GM12878 (cell line): ENCODE measurements around the gene NR3C1. TPM values are rescaled to one million over a fixed set of nuclear protein-coding genes. Genes with fewer than 3 reads are reported as not detected.

ENCODE experiments used
- ATAC-seq: fragments of 200-7000 bp; cut with Tn5 transposase; 3 replicates; pipeline ENCODE4 v1.9.1; 2020; ENCODE audit warnings: mild to moderate bottlenecking, moderate library complexity
- BruUV-seq: library from RNA; stranded (reverse); fragments of 400-500 nt; replicated peaks from 2 replicates; lab custom pipeline; 2021; lab: Mats Ljungman, UMichigan
- CTCF ChIA-PET: fragments of 300-600 bp; sonication (Branson Sonifier 250); formaldehyde crosslinking; extraction: SDS; loops from one replicate; lab custom pipeline; 2021; ENCODE audit warnings: inconsistent platforms; lab: Yijun Ruan, JAX
- POLR2A ChIA-PET: fragments of 350-600 bp; formaldehyde crosslinking; extraction: SDS; loops from one replicate; lab custom pipeline; 2021; ENCODE audit warnings: inconsistent platforms; lab: Charles Lee
- RAD21 ChIA-PET: fragments of 300-600 bp; sonication (Branson Sonifier 250); formaldehyde crosslinking; loops from one replicate; lab custom pipeline; 2023; ENCODE audit warnings: antibody characterized with exemption; ENCODE audit not compliant: unreplicated experiment; lab: Charles Lee
- SMC1A ChIA-PET: fragments of 300-600 bp; sonication (Branson Sonifier 250); formaldehyde crosslinking; loops from one replicate; lab custom pipeline; 2023; ENCODE audit not compliant: unreplicated experiment, uncharacterized antibody; lab: Charles Lee
- DNase-seq: peaks from one replicate; pipeline ENCODE4 v3.0.0-alpha.2; 2011; ENCODE audit warnings: low read depth, low spot score
- FAIRE-seq: peaks from 3 replicates; lab custom pipeline; 2011; peaks lifted over from hg19 to GRCh38; lab: Jason Lieb, UNC
- H2AFZ ChIP-seq: 2 replicates; pipeline ENCODE4 v1.6.0; 2011; ENCODE audit warnings: low read depth, low read length, control low read depth; ENCODE audit not compliant: control insufficient read depth
- H3K27ac ChIP-seq: 2 replicates; pipeline ENCODE4 v1.5.1; 2011; ENCODE audit warnings: control low read depth; ENCODE audit not compliant: control insufficient read depth, insufficient read depth
- H3K27me3 ChIP-seq, 2 experiments: replicated peaks in 1 of 2; 2 replicates each; pipeline versions ENCODE4 v1.6.0 to v1.6.1; 2011; ENCODE audit warnings: low read length in 1 of 2; ENCODE audit not compliant: control insufficient read depth in 2 of 2, insufficient read depth in 2 of 2
- H3K36me3 ChIP-seq, 2 experiments: 2 replicates each; pipeline ENCODE4 v1.5.1; 2011; ENCODE audit warnings: low read length in 1 of 2; ENCODE audit not compliant: control insufficient read depth in 2 of 2, insufficient read depth in 2 of 2
- H3K4me1 ChIP-seq: 2 replicates; pipeline ENCODE4 v1.6.1; 2011; ENCODE audit warnings: mild to moderate bottlenecking, low read length, moderate library complexity, mixed read lengths; ENCODE audit not compliant: control insufficient read depth, insufficient read depth
- H3K4me2 ChIP-seq: 2 replicates; pipeline ENCODE4 v1.6.0; 2011; ENCODE audit warnings: control low read depth; ENCODE audit not compliant: control insufficient read depth, insufficient read depth
- H3K4me3 ChIP-seq: fragments of 200-600 bp; sonication (generic); 2 replicates; pipeline ENCODE4 v1.5.1; 2016
- H3K79me2 ChIP-seq: 2 replicates; pipeline ENCODE4 v1.6.0; 2011; ENCODE audit warnings: low read length; ENCODE audit not compliant: control insufficient read depth, insufficient read depth
- H3K9ac ChIP-seq: 2 replicates; pipeline ENCODE4 v1.8.0; 2011; ENCODE audit warnings: low read length, control low read depth, mixed read lengths; ENCODE audit not compliant: control insufficient read depth, insufficient read depth
- H3K9me3 ChIP-seq: replicated peaks from 3 replicates; pipeline ENCODE4 v1.5.1; 2011; ENCODE audit warnings: mild to moderate bottlenecking, low read length; ENCODE audit not compliant: control insufficient read depth, insufficient read depth
- H4K20me1 ChIP-seq: 2 replicates; pipeline ENCODE4 v1.6.0; 2011; ENCODE audit not compliant: control insufficient read depth, insufficient read depth
- CREM ChIP-seq: IDR thresholded peaks from 2 replicates; pipeline ENCODE4 v1.6.1; 2014; ENCODE audit warnings: antibody characterized with exemption, low read depth
- MTA3 ChIP-seq: IDR thresholded peaks from 2 replicates; pipeline ENCODE4 v1.6.1; 2012; ENCODE audit warnings: low read length, inconsistent platforms, borderline replicate concordance
- MYB ChIP-seq: fragments of 150-350 bp; IDR thresholded peaks from 2 replicates; pipeline ENCODE4 v1.6.1; 2014; ENCODE audit warnings: mild to moderate bottlenecking, low read depth, low read length, borderline replicate concordance
- RCOR1 ChIP-seq: conservative IDR thresholded peaks from 2 replicates; pipeline ENCODE4 v1.6.1; 2012; ENCODE audit warnings: low read depth, low read length, improper control_type of control experiment
- SIN3A ChIP-seq: IDR thresholded peaks from 2 replicates; pipeline ENCODE4 v1.6.1; 2012; ENCODE audit warnings: low read depth, low read length, improper control_type of control experiment
- SKIL ChIP-seq: fragments of 450-650 bp; IDR thresholded peaks from 2 replicates; pipeline ENCODE4 v1.6.1; 2017; ENCODE audit warnings: mild to moderate bottlenecking, low read depth, inconsistent platforms; ENCODE audit not compliant: poor library complexity, severe bottlenecking
- STAT1 ChIP-seq: fragments of 450-650 bp; conservative IDR thresholded peaks from 2 replicates; pipeline ENCODE4 v1.6.1; 2014; ENCODE audit warnings: antibody characterized with exemption, mild to moderate bottlenecking
- ZNF384 ChIP-seq: IDR thresholded peaks from 2 replicates; pipeline ENCODE4 v1.6.1; 2012; ENCODE audit warnings: low read depth, mild to moderate bottlenecking, low read length, improper control_type of control experiment, borderline replicate concordance
- WGBS: methylation state at CpG from one replicate; pipeline ENCODE4 v1.1.6; 2016; ENCODE audit warnings: low lambda C conversion rate; ENCODE audit not compliant: insufficient replicate concordance, insufficient coverage; ENCODE audit errors: missing lambda C conversion rate; 5-methylcytosine and 5-hydroxymethylcytosine counted together
- in situ Hi-C: fragments of 300-500 bp; cut with MboI; formaldehyde crosslinking; loops from 9 replicates; pipeline ENCODE4 v1.14.3; 2018; ENCODE audit warnings: mixed read lengths
- intact Hi-C: fragments of 100-400 bp; cut with micrococcal nuclease; formaldehyde crosslinking; loops from one replicate; pipeline ENCODE4 v1.14.2; 2022; ENCODE audit not compliant: unreplicated experiment
- polyA plus RNA-seq, 11 experiments: library from polyadenylated mRNA; depleted of rRNA in 4 of 11; unstranded in 6 of 11; stranded (reverse) in 5 of 11; fragments of >200 nt; fragmentation: Nextera tagmentation in 4 of 11; fragmentation: Illumina TruSeq in 1 of 11; extraction: Ambion mirVana in 4 of 11; extraction: Trizol in 1 of 11; gene quantifications; 1 replicate in 1 of 11; 2 replicates in 10 of 11; pipeline versions ENCODE4 v1.2.1 to v1.2.3, GENCODE V29; 2011 to 2016; ENCODE audit warnings: inconsistent platforms in 2 of 11, missing spikeins in 2 of 11, low read depth in 1 of 11
- total RNA-seq, 4 experiments: library from RNA; depleted of rRNA in 3 of 4; stranded (reverse); fragments of >200 nt in 3 of 4; fragmentation: Illumina TruSeq in 1 of 4; extraction: Trizol in 1 of 4; gene quantifications; 2 replicates each; pipeline versions ENCODE4 v1.2.1 to v1.2.3, GENCODE V29; 2013 to 2021

Gene NR3C1
- total and polyA plus RNA-seq, 10 of the 15 experiments (the other 5 are each of a cell fraction or from before 2014, with no cell fraction given): 49.7 to 141 (median 109) TPM

GRCh38 chr5:143406408-143406807 is 2.9 kb upstream of the NR3C1 start:
- Histone ChIP-seq H3K4me1 (no peaks in the 10 kb centered on the region), H3K36me3 (no peaks in the 10 kb centered on the region; a peak in 1 of 4 replicates), H3K27me3 (no peaks in the 10 kb centered on the region), H4K20me1 (no peaks in the 10 kb centered on the region), H3K9ac (no peak overlapping the region), H3K27ac (no peak overlapping the region; the same call in 1 of the 2 replicates), H3K9me3 (no peaks in the 10 kb centered on the region; the same call in none of the 3 replicates), H3K4me2 (peak overlapping the region; percentile 26), H3K79me2 (peaks cover 42% of the 10 kb centered on the region), H3K4me3 (peak overlapping the region; percentile 9; the same call in 1 of the 2 replicates), H2AFZ (no peak overlapping the region)
- intact Hi-C loops: loop anchor here (10.0 kb wide), 1 partner anchor 188 kb away; no protein-coding TSS in a partner anchor
- ChIA-PET CTCF (interaction anchor here (1.0 kb wide), 1 partner anchor 392 kb away, joined by 3 read pairs; no protein-coding TSS in a partner anchor), SMC1A (no interaction called here), RAD21 (interaction anchor here (13.1 kb wide), 1 partner anchor 28 kb away, joined by 187 read pairs; no protein-coding TSS in a partner anchor), POLR2A (no interaction called here)
- FAIRE-seq (peak; percentile 7), ATAC-seq (no peak), DNase-seq (no peak)
- WGBS: 25% methylated on average over 1 of the region's 1 CpG
- TF ChIP-seq ZNF384 (no peak), SIN3A (no peak), RCOR1 (no peak), CREM (no peak), STAT1 (no peak), MYB (no peak)
- BruUV-seq: no TSS peak
- in situ Hi-C loops: loop anchor here (5.0 to 10.0 kb wide), 2 partner anchors 382 to 421 kb away; no protein-coding TSS in a partner anchor

- no peaks in the 10 kb centered on the region for H3K27me3 ChIP-seq
- CTCF ChIA-PET: no interaction called here
- BruUV-seq: no TSS peak
- H3K36me3 ChIP-seq: no peaks in the 10 kb centered on the region; a peak in 1 of 4 replicates
- intact Hi-C loops: loop anchor here (2.0 to 10.0 kb wide), 2 partner anchors 189 to 199 kb away; no protein-coding TSS in a partner anchor
- TF ChIP-seq SKIL (no peak), MTA3 (0 out of 2 replicates have a peak, but pooled peaks have one; percentile 4)
- TF ChIP-seq, all 136 proteins: peak for 1
- FAIRE-seq (peak; percentile 52), ATAC-seq (no peak), DNase-seq (no peak)
- Histone ChIP-seq H4K20me1 (no peaks in the 10 kb centered on the region), H3K79me2 (peaks cover 48% of the 10 kb centered on the region), H3K4me3 (peak overlapping the region; percentile 79), H2AFZ (peak overlapping the region; percentile 100), H3K4me1 (no peaks in the 10 kb centered on the region), H3K27ac (peak overlapping the region; percentile 99), H3K4me2 (peak overlapping the region; percentile 64), H3K9me3 (no peaks in the 10 kb centered on the region; the same call in none of the 3 replicates), H3K9ac (peak overlapping the region; percentile 99)
- SMC1A ChIA-PET: no interaction called here
- in situ Hi-C loops: loop anchor here (5.0 to 10.0 kb wide), 2 partner anchors 381 to 422 kb away; no protein-coding TSS in a partner anchor
- WGBS: 2% methylated on average over 3 of the region's 3 CpGs
- RAD21 ChIA-PET: no interaction called here
- POLR2A ChIA-PET: no interaction called here
These were observed 2.3 kb upstream of the NR3C1 start for GRCh38 chr5:143405849-143406098.
